DMS79 treated with DMSO at 0.1 percent for 48 hours (cell line): ENCODE data around the gene CA5A.

Source experiments
- DNase-seq: peaks from one replicate; lab custom pipeline; 2025; lab: John Stamatoyannopoulos, UW

CA5A gene

DNA sequence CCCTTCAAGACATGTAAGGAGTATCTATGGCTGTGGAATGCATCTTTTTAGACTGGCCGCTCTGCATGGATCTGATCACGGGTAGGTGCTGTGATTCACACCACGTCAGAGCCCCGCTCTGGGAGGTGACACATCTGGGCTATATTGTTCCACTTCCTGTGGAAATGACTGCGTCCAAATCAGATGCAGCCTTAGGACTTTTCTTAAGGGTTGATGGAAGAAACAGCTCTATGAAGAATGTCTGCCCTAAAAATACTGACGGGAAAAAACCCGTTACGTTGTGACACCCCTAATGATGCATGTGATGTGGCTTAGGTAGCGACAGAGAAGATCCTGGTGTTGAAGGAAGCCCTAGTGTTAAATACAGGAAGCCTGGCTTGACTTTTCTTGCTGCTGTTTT, 27.1 kb upstream of the CA5A start:
- no peak for DNase-seq

DNA sequence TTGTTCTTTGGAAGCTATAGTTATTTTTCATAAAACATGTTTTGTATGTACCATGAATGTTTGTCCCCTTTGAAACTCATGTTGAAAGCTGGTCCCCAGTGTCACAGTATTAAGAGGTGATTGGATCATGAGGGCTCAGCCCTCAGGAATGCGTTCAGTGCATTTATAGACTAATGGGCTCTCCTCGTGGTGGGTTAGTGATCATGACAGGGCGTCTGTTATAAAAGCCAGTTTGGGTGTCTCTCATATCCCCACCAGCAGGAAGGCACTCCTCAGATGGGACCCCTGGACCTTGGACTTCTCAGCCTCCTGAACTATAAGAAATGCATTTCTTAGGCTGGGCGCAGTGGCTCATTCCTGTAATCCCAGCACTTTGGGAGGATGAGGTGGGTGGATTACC, 25.3 kb upstream of the CA5A start:
- DNase-seq = no peak

DNA sequence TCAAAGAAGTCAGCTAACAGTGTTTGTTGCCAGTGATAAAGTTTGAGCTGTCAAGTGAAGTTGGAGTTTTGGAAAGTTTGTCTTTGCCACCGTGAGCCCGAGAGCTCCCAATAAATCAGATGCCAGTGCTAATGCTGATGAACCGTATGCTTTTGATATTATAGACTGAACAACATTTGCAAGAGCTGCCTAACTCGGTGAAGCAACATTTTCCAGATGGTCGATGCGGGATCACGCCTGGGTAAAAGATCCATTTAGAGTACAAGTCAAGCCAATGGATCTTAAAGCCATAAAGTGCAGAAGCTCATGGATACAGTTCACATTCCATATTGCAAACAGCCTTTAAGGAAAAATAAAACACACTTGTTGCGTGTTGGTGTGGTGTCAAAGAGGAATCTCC, 24.5 kb upstream of the CA5A start:
- DNase-seq = no peak

DNA sequence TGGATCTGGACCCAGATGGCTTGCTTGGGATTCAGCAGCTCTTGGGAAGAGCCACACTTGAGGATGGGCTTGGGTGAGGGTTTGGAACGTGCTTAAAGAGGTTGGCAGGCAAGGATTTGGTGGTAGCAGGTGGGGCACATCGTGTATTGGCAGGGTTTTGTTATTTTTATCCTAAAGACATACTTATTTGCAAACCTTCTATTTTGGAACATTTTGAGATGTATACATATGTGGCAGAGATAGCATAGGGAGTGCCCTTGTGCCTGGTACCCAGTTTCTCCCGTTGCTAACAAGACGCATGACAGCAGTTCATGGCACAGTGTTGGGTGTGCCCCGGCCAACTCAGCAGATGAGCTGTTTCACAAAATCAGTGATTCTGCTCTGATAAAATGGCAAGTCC, 24.0 kb upstream of the CA5A start:
- no peak for DNase-seq

DNA sequence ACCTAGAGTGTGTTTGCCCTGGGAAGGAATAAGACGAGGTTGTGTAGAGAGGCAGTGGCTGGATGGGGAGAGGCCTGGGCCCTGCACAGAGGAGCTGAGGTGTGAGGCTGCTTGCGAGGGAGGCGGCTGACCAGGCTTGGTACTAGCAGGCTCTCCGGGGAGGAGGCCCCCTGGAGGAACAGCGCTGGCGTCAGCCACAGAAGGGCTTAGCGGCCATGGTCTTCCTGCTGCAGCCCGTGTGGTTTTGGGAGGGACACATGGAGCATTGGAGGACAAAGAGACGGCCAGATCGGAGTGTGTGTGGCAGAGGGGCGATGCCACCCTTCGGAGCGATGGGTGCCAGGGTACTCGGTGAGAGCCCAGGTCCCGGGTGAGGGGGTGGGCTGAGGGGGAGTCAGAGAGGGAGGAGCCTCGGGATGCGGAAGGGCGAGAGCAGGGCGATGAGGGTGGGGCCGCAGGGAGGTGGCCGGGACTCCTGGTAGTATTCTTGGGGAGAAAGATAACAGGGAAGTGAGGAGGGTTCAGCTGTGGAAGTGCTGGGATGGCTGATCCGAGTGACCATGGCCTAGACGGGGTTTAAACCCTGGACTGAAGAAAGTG, 23.2 kb upstream of the CA5A start:
- DNase-seq = no peak

DNA sequence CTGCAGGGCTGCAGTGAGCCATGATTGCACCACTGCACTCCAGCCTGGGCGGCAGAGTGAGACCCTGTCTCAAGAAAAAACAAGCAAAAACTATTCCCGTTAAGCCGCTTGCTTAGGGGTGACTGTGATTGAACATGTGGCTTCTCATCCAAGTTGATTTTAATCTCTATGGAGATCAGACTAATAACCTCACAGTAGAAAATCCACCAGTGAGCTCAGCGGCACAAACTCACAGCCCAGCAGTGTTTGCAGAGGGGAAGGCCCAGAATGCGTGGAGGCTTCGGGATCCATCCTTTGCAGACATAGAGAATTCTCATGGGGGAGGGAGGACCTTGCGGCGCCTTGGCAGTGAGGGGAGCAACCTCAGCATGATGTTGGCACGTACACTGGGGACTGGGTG, 22.3 kb upstream of the CA5A start:
- no peak for DNase-seq

DNA sequence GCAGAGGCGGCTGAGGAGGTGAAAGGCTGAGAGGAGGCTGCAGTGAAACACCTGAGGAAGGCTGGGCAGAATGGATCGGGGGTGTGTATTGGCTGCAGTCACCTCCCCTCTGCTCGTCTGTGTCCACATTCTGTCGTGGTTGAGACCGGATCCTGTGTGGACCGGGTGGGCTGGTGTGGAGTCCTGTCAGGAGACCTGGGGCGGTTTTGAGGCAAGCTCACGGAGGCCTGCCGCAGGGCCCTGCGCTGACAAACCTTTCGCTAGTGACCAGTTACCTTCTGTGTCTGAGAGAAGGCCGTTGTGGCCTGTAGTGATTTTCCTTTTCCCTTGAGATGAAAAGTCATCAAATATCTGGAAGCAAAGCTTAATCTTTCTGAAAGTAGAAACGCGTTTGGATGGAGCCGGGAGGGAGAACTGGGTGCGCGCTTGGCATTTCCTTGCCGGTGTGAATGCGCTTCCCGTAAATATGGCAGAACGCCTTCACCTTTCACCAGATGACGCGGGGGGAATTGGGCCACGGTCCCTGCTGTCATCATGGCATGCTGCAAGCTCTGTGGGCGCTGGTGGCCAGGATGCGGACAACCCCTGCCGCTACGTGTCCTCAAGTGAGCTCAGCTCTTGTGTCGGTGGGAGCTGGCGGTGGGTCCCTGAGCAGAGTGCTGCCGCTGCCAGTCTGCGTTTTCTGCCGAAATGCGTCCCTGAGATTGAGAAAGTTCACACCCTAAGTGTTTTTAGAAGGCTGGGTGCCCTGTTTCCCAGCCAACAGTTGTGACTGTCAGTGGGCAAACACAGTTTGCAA, 21.2 kb upstream of the CA5A start:
- DNase-seq = no peak

DNA sequence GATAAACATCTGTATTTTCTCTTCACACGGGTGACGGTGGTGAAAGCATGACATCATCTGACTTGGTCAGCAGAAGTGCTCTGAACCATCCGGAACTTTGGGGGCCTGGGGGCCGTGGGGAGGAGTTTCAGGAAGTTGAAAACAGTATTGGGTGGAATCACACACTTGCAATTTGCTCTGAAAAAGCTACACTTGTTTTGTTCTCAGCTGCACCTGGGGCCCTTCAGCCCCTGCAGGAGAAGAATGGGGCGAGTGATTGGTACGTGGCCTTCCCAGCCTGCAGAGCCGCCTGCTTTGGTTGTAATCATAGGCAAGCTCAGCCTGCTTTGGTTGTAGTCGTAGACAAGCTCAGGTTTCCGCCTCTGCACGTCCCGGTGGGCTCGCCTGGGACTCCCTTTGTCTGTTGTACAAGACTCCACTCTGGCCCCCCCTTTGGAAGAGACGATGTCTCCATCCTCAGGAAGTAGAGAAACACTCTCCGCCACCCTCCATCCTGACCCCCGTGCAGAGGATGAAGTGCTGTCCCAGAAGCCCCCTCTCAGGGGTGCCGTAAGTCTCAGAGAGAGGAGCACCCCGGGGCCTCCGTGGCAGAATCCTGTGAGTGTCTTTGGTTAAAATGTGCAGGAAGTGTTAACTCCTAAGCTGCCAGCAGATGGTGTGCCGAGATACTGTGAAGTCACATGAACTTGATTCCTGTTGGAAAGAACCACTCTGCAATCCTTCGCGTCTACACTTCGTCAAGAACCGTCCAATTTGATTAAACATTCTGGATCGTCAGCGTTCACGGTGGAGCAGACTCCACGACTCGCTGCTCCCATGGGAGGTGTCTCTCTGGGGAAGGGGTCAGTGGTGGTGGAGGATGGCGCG, 20.3 kb upstream of the CA5A start:
- no peak for DNase-seq

DNA sequence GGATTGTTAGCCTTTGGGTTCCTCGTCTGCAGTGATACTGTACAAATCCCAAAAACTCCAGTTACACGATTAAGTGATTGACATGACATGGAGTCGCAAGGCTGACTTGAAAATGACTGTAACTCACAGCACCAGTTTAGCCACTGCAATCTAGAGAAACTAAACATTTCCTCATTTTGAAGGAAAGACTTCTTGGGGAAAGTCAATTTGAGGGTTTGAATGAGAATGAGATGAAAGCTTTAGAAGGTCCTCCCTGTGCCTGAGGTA, 19.7 kb upstream of the CA5A start:
- DNase-seq = no peak

DNA sequence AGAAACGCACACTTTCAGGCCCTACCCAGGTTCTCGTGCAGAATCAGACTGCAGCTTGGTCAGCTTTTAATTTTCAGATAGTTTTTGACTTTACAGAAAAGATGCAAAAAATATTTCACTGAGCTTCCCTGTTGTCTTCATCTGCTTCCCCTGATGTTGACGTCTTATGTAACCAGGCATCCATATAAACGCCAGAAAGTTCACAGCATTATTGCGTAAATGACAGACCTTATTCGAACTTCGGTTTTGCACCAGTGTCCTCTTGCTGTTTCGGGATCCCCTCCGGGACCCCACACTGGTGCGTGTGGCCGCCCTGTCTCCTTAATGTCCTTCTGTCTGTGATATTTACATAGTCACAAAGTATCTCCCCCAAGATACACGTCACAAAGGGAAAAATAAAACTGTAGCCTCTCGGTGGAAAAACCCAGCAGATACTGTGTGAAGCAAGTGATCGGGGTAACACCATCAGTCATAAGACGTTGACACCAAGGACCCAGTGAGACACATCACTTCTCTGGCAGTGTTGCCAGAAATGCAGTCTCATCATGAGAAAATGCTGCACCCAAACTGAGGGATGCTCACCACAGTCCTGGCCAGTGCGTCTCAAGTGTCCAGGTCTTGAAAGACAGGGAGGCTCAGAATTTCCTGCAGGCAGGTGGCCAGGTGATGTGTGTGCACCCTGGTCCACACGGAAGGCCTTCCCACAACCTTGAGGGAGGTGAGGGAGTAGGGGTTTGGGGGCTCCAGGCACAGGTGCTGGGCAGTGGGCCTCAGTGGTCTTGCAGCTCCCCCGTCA, 19.2 kb upstream of the CA5A start:
- DNase-seq = no peak

DNA sequence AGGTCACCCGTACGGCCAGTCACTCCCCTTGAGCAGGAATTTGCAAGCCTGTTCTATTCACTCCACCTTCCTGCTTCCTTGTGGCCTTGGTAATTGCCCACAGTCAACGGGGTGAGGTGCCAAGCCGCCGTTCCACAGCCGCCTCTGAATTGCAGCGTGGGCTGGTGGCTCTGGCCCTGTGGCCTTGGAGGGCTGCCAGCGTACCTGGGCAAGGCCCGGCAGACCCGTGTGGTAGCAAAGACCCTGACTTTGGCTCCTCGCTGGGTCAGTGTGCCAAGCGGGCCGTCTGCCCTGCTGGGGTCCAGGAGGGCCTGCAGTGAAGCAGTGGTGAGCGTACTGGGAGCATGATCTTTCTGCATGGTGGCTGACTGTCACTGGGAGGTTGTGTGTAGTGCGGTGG, 18.5 kb upstream of the CA5A start:
- no peak for DNase-seq

DNA sequence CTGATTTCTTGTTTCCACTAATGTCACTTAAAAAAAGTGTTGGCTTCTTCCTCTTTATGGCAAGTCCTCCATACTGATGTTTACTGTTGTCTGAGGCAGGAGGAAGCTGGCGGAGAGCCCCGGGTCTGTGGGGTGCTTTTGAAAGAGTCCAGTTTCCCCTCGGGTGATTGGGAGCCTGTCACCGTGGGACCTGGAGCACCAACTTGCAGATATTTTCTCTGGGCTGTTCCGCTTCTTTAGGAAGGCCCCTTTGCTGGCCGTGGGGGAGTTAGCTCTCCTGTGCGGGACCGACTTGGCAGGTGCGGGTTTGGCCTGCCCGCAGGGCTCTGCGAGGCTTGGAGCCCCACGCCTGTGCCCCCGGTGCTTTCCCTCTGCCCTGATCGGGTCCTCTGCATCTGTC, 18.0 kb upstream of the CA5A start:
- DNase-seq = no peak

DNA sequence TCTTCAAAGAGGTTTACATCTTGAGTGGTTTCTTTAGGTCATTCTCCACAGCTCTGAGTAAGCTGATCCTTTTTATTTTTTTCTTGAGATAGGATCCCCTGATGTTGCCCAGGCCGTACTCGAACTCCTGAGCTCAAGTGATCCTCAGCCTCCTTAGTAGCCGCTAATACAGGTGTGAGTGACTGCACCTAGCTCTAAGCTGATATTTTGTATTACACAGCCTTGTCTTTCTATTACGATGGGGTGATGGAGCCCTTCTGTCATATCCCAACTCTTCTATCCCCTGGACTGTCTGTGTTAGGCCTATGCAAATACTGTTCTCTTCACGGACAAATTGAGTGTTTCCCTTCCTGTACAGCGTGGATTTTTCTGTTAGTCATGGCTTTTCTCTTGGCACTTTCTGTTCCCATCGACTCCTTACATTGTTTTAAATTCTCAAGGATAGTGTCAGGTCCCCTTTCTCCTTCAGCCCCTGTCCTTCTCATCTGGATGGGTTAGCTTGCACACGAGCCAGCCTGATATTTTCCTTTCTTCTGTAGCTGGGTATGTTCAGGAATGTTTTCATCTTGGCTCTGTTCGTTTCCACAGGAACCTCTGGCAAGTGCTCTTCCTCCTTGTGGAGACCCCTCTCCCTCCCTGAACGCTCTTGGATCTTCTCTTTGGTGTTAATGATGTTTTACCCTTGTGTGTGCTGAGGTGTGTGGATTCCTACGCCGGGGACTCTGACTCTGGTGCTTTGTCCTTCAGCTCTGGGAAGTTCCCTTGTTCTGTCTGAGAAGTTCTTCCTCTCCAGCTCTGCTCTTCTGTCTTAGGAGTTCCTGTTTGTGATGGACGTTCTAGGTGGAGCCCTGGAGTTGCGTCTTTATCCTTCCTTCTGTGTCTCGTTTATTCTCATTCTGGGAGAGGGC, 17.2 kb upstream of the CA5A start:
- no peak for DNase-seq

DNA sequence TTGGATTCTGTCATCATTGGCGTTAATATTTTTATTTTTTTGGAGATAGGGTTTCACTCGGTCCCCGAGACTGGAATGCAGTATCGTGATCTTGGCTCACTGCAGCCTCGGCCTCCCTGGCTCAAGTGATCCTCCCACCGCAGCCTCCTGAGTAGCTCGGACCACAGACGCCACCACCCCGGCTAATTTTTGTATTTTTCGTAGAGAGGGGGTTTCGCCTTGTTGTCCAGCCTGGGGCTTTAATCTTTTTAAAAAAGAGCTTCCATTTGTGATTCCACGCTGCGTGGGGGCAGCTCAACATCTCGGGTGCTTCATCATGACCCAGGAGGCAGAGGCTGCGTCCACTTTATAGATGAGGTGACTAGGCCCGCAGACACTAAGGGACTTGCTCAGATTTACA, 16.4 kb upstream of the CA5A start:
- DNase-seq = no peak

DNA sequence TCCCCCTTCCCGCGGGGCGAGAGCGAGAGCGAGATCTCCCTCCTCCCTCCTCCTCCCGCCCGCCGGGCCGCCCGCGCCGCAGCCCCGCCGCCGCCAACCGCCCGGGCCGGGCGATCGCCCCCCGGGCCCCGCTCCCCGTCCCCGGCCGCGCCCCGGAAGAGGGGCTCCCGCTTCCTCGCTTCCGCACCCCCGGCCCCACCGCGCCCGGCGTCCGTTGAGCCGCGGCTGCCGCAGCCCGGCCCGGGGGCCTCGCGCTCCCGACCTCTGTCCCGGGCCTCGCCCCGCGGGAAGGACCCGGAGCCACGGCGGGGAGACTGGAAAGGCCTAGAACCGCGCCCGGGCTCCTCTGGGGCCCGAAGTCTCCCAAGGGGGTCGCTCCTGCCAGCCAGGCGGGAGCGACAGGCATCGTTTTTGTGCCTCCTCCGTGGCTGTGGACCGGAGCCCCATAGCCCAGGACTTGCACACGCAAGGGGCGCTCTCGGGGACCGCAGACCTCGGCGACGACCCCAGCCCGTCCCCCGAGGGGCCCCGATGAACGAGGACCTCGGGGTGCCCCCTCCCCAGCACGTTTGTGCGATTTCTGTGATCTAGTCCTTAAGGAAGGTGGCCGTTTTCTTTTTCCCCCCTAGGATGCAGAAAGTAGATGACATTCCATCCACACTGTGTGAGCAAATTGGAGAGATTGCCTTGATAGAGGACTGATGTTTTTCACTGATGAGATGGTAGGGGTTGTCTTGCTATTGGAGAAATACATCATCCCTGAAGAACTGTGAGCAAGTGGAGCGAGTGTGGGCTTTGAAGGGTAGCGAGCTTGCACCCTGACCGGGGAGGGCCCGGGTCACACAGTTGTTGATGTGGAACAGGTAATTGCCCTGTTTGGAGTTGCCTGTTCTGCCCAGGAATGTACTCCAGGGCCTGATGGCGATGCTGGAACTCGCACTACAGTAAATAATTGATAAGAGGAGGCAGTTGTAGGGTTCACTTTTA, 15.5 kb upstream of the CA5A start:
- DNase-seq = no peak

DNA sequence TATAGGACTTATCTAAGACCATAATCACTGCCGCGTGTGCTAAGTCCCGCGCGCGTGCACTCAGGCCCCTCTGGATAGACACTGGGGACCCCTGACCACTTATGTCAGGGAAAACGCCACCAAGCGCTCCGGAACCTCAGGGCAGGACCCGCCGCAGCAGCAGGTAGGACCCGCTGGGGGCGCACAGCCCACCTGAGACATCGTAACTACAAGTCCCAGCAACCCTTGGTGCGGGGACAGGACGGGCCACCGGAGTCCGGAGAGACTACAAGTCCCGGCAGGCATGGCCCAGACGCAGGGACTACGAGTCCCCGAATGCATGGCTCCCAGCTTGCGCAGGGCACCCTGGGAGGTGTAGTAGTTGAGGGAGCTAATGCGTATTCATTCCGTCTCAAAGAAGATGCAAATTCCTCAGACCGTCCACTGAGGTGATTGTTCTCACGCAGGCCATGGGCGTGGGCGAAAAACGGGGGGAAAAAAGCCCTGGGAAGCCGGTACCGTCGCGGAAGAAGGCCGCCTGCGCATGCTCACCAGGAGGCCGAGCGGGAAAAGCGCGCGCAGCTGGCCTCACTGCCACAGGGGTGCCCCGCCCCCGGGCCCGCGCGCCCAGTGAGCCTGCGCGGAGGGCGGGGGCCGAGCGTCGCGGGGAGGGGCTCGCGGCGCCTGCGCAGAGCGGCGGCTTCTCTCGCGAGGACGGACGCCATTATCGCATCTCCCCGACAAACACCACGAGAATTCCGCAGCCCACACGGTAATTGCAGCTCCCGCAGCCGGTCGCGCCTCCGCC, 14.6 kb upstream of the CA5A start, which contains the start of gene BANP:
BANP (plus strand) TSS at position 670 of the 787 bp plus-strand sequence. CDS start 23,682 bp downstream, outside the sequence.
- DNase-seq = peak; percentile 67

DNA sequence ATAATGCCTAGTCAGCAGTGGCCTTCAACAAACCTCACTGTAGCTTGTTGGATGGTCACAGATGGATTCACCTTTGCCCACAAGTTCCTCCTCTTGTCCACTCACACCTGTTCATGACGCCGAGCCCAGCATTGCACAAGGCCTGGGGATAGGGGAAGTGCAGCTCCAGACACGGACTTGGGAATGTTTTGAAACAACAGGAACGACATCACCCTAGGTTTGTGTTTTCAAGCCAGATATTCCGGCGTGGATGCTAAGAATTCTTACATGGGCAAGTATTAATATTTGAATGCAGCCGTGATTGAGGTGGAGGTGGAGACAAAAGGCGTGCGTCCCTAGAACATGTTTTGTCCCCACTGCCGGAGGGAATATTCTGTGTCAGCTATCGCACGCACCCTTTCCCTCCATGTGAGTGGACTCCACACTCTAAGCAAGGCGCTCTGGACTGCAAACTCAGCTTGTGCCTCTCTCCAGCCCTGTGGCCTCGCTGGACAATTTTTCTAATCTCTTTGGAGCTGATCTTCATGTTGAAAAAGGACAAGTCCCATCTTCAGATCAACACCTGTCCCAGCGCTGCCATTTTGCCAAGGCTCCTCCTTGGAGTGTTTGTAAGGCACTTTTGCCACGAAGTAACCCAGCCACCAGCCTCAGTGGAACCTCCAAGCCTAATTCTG, 12.9 kb upstream of the CA5A start:
- no peak for DNase-seq

DNA sequence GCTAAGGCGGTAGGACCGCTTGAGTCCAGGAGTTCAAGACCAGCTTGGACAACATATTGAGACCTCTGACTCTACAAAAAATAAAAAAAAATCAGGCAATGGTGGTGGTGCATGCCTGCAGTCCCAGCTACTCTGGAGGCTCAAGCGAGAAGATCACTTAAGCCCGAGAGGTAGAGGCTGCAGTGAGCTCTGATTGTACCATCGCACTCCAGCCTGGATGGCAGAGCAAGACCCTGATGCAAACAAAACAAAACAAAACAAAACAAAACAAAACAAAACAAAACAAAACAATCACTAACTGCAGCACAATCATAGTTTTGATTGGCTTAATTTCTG, 12.4 kb upstream of the CA5A start:
- DNase-seq = no peak

DNA sequence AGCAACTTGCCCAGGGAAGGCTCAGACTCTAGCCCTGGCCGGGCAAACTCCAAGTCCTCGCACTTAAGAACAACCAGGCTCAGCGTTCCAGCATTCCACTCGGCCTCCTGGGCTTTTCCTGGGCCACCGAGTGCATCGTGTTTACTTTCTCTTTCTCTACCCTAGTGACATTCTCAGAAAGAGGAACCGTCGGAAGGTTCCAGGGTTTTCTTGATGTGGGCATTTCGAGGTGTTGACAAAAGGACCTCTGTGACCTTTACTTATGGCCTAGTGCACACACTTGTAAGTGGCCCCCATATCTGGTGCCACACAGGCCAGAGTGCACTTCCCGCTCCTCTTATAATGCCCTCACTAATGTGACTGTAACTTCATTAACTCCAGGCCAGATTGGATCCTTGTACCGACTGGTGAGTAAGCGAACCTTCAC, 11.8 kb upstream of the CA5A start:
- no peak for DNase-seq
